ENCODE data around the gene MCL1.

DNA sequence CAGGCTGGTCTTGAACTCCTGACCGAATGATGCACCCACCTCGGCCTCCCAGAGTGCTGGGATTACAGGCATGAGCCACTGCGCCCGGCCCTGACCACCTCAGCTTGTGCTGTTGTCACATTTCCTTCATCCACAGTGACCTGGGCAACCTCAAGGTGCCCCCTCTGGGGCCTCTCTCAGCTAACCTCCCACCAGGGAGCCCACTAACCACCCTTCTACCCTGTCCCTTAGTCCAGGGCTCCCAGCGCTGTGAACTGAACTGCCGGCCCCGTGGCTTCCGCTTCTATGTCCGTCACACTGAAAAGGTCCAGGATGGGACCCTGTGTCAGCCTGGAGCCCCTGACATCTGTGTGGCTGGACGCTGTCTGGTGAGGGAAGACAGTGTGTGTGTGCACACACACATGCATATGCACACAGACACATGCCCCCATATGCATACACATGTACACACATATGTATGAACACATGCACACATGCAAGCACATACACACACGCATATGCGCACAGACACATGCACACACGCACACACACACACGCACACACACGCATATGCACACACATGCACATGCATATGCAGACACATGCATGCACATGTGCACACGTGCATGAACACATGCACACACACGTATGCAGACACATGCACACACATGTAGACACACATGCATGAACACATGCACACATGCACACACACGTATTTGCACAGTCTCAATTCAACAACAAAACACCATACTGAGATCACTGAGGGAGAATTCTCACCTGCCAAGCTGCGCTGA lies 24.0 kb downstream of the MCL1 start:
- TF ChIP-seq, protein P1, sequence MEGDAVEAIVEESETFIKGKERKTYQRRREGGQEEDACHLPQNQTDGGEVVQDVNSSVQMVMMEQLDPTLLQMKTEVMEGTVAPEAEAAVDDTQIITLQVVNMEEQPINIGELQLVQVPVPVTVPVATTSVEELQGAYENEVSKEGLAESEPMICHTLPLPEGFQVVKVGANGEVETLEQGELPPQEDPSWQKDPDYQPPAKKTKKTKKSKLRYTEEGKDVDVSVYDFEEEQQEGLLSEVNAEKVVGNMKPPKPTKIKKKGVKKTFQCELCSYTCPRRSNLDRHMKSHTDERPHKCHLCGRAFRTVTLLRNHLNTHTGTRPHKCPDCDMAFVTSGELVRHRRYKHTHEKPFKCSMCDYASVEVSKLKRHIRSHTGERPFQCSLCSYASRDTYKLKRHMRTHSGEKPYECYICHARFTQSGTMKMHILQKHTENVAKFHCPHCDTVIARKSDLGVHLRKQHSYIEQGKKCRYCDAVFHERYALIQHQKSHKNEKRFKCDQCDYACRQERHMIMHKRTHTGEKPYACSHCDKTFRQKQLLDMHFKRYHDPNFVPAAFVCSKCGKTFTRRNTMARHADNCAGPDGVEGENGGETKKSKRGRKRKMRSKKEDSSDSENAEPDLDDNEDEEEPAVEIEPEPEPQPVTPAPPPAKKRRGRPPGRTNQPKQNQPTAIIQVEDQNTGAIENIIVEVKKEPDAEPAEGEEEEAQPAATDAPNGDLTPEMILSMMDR (optimal IDR thresholded peaks at IDR 0.05 in 1 of 3, IDR thresholded peaks at IDR 0.05 in 1 of 3, conservative IDR thresholded peaks at IDR 0.05 in 1 of 3; ENCODE audit: extremely low read depth in 1 of 3, insufficient read depth in 2 of 3, low read length in 3 of 3), result no peak
- no peak for TF ChIP-seq EZH2 (IDR thresholded peaks at IDR 0.05; ENCODE audit: low read length)
